ENCODE data around the gene FXYD4.

Gene FXYD4

DNA sequence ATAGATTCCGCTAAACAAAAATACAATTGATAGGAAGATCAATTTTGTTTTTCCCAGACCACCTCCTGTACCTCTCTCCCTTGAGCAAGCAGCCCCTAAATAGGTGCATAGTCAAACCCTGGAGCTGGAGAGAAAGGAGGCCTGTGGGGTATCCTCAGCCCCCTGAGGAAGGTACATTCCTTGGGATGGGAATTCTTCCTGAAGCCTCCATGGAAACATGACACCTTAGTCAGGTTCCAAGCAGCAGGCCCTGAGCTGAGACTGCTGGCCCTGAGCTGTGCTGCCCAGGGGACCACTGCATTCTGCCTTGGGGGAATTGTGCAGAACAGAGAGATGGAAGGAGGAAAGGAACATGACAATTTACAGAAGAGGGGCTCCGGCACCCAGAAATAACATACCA lies 30.2 kb downstream of the FXYD4 start:
- peak overlapping the region; percentile 63 for H3K27ac Mint-ChIP-seq
- H3K27me3 Mint-ChIP-seq: no peaks in the 10 kb centered on the region
- DNase-seq (no peak), ATAC-seq (replicated peaks) (no peak)
- peaks cover 45 to 85% of the 10 kb centered on the region in 2 donors for H3K4me1 Mint-ChIP-seq
- peaks cover 46 to 54% of the 10 kb centered on the region in 2 donors for H3K36me3 Mint-ChIP-seq
- H3K4me3 Mint-ChIP-seq: peak overlapping the region; percentile 45 to 49
- no peaks in the 10 kb centered on the region for H3K9me3 Mint-ChIP-seq

DNA sequence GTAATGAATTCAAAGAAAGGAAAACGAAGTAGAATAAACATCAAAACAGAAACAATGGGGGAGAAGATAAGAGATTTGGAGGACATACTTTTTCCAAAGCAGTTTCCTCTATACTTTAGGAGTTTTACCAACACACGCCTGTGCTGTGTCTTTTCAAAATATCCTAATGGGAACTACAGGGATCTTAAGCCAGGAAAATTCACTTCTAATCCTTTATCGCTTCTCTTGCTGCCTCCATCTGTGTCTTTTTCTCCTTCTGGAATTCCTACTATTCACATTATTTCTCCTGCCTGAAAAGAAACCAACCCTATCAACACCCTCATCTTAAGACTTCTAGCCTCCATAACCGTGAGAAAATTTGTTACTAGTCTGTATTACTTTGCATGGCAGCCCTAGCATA lies 30.7 kb downstream of the FXYD4 start:
- H3K4me3 Mint-ChIP-seq: peak overlapping the region; percentile 25 to 49
- peaks cover 44 to 52% of the 10 kb centered on the region in 2 donors for H3K36me3 Mint-ChIP-seq
- ATAC-seq (replicated peaks) (no peak), DNase-seq (no peak)
- H3K27me3 Mint-ChIP-seq: no peaks in the 10 kb centered on the region
- peak overlapping the region; percentile 63 for H3K27ac Mint-ChIP-seq
- H3K4me1 Mint-ChIP-seq: peaks cover 44 to 82% of the 10 kb centered on the region in 2 donors
- no peaks in the 10 kb centered on the region for H3K9me3 Mint-ChIP-seq

DNA sequence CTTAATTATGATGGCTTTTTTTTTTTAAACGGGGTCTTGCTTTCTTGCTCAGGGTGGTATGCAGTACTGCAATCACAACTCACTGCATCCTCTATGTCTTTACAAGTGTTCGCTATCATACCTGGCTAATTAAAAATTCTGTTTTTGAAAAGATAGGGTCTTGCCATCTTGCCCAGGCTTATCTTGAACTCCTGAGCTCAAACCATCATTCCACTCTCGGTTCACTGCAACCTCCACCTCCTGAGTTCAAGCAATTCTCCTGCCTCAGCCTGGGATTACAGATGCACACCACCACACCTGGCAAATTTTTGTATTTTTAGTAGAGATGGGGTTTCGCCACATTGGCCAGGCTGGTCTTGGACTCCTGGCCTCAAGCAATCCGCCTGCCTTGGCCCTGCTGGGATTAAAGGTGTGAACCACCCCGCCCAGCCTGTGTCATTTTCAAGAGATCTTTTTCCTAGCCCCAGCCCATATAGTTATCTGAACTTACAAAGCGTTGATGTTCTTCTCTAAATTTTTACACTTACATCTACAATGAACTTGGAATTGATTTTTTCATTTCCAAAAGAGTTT lies 31.5 kb downstream of the FXYD4 start:
- Mint-ChIP-seq H3K4me3 (peak overlapping the region; percentile 46 to 57), H3K36me3 (peaks cover 45 to 48% of the 10 kb centered on the region in 2 donors), H3K27me3 (no peaks in the 10 kb centered on the region), H3K27ac (peak overlapping the region; percentile 25), H3K9me3 (no peaks in the 10 kb centered on the region), H3K4me1 (peaks cover 40 to 77% of the 10 kb centered on the region in 2 donors)
- no peak for ATAC-seq (replicated peaks)
- DNase-seq: no peak

DNA sequence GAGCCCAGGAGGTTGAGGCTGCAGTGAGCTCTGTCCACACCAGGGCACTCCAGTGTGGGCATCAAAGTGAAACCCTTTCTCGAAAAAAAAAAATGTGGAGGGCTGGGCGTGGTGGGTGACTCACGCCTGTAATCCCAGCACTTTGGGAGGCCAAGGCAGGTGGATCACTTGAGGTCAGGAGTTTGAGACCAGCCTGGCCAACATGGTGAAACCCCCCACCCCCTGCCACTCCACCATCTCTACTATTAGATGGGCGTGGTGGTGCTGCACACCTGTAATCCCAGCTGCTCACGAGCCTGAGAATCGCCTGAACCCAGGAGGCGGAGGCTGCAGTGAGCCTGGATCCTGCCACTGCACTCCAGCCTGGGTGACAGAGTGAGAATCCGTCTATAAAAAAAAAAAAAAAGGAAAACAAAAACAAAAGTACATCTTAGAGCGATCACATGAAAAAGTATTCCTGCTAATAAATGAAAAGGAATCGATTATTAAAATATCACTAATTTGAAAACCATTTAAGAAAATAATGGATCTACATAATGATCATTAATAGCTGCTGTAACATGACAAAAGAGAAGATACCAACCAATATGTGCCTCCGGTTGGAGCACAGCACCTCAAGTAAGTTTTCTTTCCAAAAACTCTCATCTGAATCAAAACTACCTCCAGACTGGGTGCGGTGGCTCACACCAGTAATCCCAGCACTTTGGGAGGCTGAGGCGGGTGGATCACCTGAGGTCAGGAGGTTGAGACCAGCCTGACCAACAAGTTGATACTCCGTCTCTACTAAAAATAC lies 32.7 kb downstream of the FXYD4 start:
- Mint-ChIP-seq H3K27me3 (no peaks in the 10 kb centered on the region), H3K27ac (peak overlapping the region; percentile 63), H3K4me3 (peak overlapping the region; percentile 76 to 84), H3K9me3 (no peaks in the 10 kb centered on the region), H3K36me3 (peaks cover 48 to 58% of the 10 kb centered on the region in 2 donors), H3K4me1 (peaks cover 36 to 73% of the 10 kb centered on the region in 2 donors)
- no peak for DNase-seq
- no peak for ATAC-seq (replicated peaks)

DNA sequence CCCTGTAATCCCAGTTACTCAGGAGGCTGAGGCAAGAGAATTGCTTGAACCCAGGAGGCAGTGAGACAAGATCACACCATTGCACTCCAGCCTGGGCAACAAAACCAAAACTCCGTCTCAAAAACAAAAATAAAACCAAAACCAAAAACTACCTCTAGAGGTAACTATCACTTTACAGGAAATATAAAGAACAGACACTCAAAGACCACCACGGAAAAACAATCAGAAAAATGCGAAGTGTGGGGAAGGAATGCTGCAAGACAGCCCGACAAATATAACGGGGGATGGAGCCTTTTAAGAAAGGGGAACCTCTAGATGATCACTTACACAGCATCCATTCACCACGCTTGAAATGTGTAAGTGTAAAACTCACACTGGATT lies 33.3 kb downstream of the FXYD4 start:
- ATAC-seq (replicated peaks) (no peak), DNase-seq (no peak)
- H3K9me3 Mint-ChIP-seq: no peaks in the 10 kb centered on the region
- H3K27me3 Mint-ChIP-seq: no peaks in the 10 kb centered on the region
- peaks cover 44 to 57% of the 10 kb centered on the region in 2 donors for H3K36me3 Mint-ChIP-seq
- peak overlapping the region; percentile 63 for H3K27ac Mint-ChIP-seq
- H3K4me1 Mint-ChIP-seq: peaks cover 31 to 69% of the 10 kb centered on the region in 2 donors
- peak overlapping the region; percentile 76 to 84 for H3K4me3 Mint-ChIP-seq

DNA sequence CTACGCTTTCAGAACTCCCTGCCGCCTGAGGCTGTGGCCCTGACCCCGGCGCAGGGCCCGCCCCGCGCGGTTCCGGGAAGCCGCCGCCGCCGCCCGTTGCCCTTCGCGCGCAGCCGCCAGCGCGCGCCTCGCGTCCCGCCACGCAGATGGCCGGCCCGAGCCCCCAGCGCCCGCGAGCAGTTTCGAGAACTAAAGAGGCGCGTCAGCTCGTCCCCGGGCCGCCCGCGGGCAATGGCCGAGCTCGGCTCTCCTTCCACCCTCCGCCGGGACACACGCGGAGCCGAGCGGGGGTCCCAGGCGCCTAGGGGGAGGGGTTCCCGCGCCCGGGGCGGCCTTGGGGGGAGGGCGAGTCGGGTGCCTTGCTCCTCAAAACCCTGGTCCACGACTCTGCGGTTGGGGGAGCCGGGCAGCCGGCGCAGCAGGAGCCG lies 35.7 kb downstream of the FXYD4 start:
- Mint-ChIP-seq H3K27me3 (no peaks in the 10 kb centered on the region), H3K4me3 (peak overlapping the region; percentile 94 to 96), H3K36me3 (peaks cover 38 to 48% of the 10 kb centered on the region in 2 donors), H3K4me1 (peaks cover 25 to 58% of the 10 kb centered on the region in 2 donors), H3K9me3 (no peaks in the 10 kb centered on the region), H3K27ac (peak overlapping the region; percentile 99)
- DNase-seq (peak; percentile 52), ATAC-seq (replicated peaks) (peak; percentile 21 to 26)

DNA sequence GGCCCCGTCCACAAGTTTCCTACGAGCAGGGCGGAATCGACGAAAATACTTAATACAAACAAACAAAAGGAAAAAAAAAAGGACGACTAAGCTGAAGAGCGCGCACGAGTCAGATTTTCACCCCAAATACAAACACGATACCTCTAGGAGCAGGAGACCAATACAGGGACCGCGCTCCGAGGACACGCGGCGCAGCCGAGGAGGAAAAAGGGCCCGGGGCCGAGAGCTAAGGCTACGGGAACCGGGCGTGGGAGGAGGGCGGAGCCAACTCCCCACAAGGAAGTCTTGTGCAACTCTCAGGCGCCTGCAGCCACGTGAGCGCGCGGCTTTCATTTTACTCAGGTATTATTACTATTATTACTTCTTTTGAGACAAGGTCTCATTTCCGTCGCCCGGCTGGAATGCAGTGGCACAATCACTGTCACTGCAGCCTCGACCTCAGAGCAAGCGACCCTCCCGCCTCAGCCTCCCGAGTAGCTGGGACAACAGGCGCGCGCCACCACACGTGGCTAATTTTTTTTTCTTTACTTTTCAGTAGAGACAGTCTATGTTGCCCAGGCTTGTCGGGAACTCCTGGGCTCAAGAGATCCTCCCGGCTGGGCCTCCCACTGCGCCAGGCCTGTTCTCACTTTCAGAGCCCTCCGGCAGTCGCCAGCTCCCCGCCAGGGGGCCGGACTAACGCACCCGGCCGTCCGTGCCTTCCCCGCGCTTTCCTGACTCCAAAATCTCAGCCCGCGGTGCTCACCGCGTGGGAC lies 36.3 kb downstream of the FXYD4 start:
- peaks cover 21 to 52% of the 10 kb centered on the region in 2 donors for H3K4me1 Mint-ChIP-seq
- ATAC-seq (replicated peaks) (peak; percentile 60 to 63), DNase-seq (peak; percentile 84)
- peaks cover 34 to 42% of the 10 kb centered on the region in 2 donors for H3K36me3 Mint-ChIP-seq
- H3K27me3 Mint-ChIP-seq: no peaks in the 10 kb centered on the region
- H3K9me3 Mint-ChIP-seq: no peaks in the 10 kb centered on the region
- H3K4me3 Mint-ChIP-seq: peak overlapping the region; percentile 94 to 96
- H3K27ac Mint-ChIP-seq: peak overlapping the region; percentile 99

DNA sequence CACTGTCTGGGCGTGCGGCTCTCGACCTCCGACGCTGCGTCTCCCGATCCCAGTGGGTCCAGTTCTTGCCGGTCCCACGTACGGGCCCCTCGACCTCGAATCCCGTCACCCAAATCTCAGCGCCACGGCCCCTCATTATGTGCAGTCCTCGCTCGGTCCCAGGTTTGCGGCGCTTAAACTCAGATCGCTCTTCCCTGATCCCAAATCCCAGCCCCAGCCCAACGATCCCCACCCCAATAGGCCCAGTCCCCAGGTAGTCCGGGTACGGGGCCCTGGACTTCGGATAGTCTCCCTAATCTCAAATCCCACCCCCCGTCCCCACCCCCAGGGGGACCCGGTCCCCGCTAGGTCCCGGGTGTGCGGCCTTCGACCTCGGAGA lies 36.9 kb downstream of the FXYD4 start:
- DNase-seq: no peak
- Mint-ChIP-seq H3K4me3 (peak overlapping the region; percentile 94 to 96), H3K36me3 (peaks cover 28 to 36% of the 10 kb centered on the region in 2 donors), H3K27ac (peak overlapping the region; percentile 99), H3K9me3 (no peaks in the 10 kb centered on the region), H3K27me3 (no peaks in the 10 kb centered on the region), H3K4me1 (peaks cover 15 to 52% of the 10 kb centered on the region in 2 donors)
- ATAC-seq (replicated peaks): peak in 1 of 2 donors; percentile 1

DNA sequence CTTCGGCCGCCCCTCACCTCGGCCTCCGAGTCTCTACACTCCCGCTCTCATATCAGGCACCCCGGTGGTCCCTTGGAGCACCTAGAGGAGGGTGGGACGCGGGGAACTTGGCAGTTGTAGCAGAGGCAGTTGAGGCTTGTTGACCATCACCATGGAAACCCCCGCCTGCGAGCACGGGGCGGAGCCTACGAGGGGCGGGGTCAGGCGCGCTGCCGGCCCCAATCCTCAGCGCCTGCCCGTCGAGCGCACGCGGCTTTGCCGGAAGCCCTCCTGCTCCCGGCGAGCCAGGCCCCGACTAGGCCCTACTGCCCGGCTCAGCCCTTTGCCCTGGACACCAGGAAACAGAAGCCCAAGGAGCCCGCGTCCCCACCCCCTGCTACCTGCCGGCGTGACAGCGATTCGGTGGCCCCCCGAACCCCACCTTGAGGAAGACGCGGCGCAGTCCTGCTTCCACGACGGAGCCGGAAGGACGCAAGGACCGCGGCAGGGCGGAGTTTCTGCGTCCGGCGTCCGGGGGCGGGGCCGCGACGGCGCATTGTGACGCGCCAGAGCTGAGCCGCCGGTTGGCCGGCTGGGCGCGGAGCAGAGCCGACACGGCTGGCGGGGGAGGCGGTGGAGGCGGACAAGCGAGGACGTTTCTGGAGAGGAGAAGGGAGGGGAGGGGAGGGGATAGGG lies 37.4 kb downstream of the FXYD4 start, which contains the start of gene HNRNPF:
TSS of gene HNRNPF (minus strand) at position 477 of the 675 bp plus-strand sequence. CDS start 21,302 bp downstream, outside the sequence.
- no peaks in the 10 kb centered on the region for H3K27me3 Mint-ChIP-seq
- H3K4me3 Mint-ChIP-seq: peak within 1 kb of the TSS; percentile 94 to 96
- peaks cover 26 to 34% of the 10 kb centered on the region in 2 donors for H3K36me3 Mint-ChIP-seq
- H3K4me1 Mint-ChIP-seq: peaks cover 13 to 52% of the 10 kb centered on the region in 2 donors
- no peaks in the 10 kb centered on the region for H3K9me3 Mint-ChIP-seq
- DNase-seq (peak; percentile 94), ATAC-seq (replicated peaks) (peak; percentile 78 to 80)
- H3K27ac Mint-ChIP-seq: peak within 1 kb of the TSS; percentile 99

DNA sequence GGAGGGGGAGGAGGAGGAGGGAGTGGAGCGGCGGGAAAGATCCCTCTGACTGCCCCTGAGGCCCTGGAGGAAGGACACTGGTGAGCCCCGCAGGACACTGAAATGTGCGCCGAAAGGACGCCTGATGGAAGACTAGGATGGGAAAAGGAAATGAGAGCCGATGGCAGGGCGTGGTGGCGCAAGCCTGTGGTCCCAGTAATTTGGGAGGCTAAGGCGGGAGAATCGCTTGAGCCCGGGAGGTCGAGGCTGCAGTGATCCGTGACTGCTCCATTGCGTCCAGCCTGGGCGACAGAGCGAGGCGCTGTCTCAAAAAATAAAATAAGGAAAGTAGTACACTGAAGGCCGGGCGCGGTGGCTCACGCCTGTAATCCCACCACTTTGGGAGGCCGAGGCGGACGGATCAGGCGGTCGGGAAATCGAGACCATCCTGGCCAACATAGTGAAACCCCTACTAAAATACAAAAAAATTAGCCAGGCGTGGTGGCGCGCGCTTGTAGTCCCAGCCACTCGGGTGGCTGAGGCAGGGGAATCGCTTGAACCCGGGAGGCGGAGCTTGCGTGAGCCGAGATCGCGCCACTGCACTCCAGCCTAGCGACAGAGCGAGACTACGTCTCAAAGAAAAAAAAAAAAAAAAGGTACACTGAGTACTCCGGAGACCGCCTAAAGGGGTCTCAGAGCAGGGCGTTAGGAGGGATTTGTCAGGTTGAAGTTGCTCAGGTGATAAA lies 38.1 kb downstream of the FXYD4 start:
- H3K9me3 Mint-ChIP-seq: no peaks in the 10 kb centered on the region

DNA sequence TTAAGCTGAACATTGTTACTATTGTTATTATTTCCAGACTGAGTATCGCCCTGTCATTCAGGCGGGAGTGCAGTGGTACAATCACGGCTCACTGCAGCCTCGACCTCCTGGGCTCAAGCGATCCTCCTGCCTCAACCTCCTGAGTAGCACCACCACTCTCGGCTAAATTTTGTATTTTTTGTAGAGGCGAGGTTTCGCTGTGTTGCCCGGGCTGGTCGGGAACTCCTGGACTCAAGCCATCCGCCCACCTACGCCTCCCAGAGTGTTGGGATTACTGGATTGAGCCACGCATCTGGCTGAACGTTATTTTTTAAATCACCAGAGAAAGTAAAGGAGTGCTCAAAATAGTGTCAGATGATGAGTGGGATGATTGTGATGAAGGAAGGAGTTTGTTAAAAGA lies 38.9 kb downstream of the FXYD4 start:
- peaks cover 8 to 40% of the 10 kb centered on the region in 2 donors for H3K4me1 Mint-ChIP-seq
- H3K4me3 Mint-ChIP-seq: peak overlapping the region; percentile 94 to 96
- no peaks in the 10 kb centered on the region for H3K27me3 Mint-ChIP-seq
- peaks cover 18 to 28% of the 10 kb centered on the region in 2 donors for H3K36me3 Mint-ChIP-seq
- no peak for ATAC-seq (replicated peaks)
- DNase-seq: no peak
- H3K9me3 Mint-ChIP-seq: no peaks in the 10 kb centered on the region
- H3K27ac Mint-ChIP-seq: peak overlapping the region; percentile 99

More for the DNA sequence above, 38.1 kb downstream of the FXYD4 start:
- H3K4me3 Mint-ChIP-seq: peak overlapping the region; percentile 94 to 96
- ATAC-seq (replicated peaks): peak; percentile 18 to 33
- peaks cover 22 to 32% of the 10 kb centered on the region in 2 donors for H3K36me3 Mint-ChIP-seq
- DNase-seq: peak; percentile 66
- peaks cover 11 to 45% of the 10 kb centered on the region in 2 donors for H3K4me1 Mint-ChIP-seq
- H3K27me3 Mint-ChIP-seq: no peaks in the 10 kb centered on the region
- H3K27ac Mint-ChIP-seq: peak overlapping the region; percentile 99

DNA sequence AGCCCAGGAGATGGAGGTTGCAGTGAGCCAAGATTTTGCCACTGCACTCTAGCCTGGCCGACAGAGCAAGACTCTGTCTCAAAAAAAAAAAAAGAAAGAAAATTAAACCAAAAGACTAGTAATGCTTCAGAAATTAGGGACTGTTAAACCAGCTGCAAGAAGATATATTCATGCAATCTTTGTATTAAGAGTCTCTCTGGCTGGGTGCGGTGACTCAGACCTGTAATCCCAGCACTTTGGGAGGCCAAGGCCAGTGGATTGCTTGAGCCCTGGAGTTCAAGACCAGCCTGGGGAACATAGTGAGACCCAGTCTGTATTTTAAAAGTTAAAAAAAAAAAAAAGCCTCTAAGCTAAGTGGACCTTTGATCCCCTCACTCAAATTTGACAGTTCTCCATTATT lies 40.1 kb downstream of the FXYD4 start:
- ATAC-seq (replicated peaks) (no peak), DNase-seq (no peak)
- H3K4me3 Mint-ChIP-seq: no peak overlapping the region
- H3K4me1 Mint-ChIP-seq: peaks cover 5 to 30% of the 10 kb centered on the region in 2 donors
- no peaks in the 10 kb centered on the region for H3K27me3 Mint-ChIP-seq
- H3K36me3 Mint-ChIP-seq: peaks cover 14 to 23% of the 10 kb centered on the region in 2 donors
- H3K27ac Mint-ChIP-seq: no peak overlapping the region
- H3K9me3 Mint-ChIP-seq: no peaks in the 10 kb centered on the region

DNA sequence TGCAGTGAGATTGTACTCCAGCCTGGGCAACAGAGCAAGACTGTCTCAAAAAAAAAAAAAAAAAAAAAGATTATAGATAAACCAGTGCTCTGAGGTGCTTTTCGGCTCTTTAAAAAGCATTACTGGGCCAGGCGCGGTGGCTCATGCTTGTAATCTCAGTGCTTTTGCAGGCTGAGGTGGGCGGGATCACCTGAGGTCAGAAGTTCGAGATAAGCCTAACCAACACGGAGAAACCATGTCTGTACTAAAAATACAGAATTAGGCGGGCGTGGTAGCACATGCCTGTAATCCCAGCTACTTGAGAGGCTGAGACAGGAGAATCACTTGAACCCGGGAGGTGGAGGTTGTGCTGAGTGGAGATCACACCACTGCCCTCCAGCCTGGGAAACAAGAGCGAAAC lies 44.1 kb downstream of the FXYD4 start:
- H3K4me1 Mint-ChIP-seq: peaks cover 9 to 42% of the 10 kb centered on the region in 2 donors
- no peak overlapping the region for H3K27ac Mint-ChIP-seq
- H3K27me3 Mint-ChIP-seq: no peaks in the 10 kb centered on the region
- peaks cover 10% of the 10 kb centered on the region in 2 donors for H3K36me3 Mint-ChIP-seq
- peaks cover 0 to 5% of the 10 kb centered on the region in 2 donors for H3K9me3 Mint-ChIP-seq
- H3K4me3 Mint-ChIP-seq: no peak overlapping the region
- ATAC-seq (replicated peaks) (no peak), DNase-seq (no peak)
